GM21390 (cell line): ENCODE data around the gene RNASE1.
"Not testable (repeated sequence)": the region's sequence is repeated elsewhere in the genome, so short reads cannot be mapped to it uniquely, and the experiment has no call there.

Experiments
- ATAC-seq: cut with Tn5 transposase; IDR thresholded peaks from one replicate; pipeline ENCODE4 v1.9.1; 2021; ENCODE audit not compliant: unreplicated experiment

The RNASE1 gene

GRCh38 chr14:20774258-20774824, 28.3 kb downstream of the RNASE1 start:
- ATAC-seq: no peak

GRCh38 chr14:20772650-20773049, 30.0 kb downstream of the RNASE1 start:
- no peak for ATAC-seq

GRCh38 chr14:20769421-20769820, 33.2 kb downstream of the RNASE1 start:
- no peak for ATAC-seq

GRCh38 chr14:20768593-20768892, 34.1 kb downstream of the RNASE1 start:
- no peak for ATAC-seq

GRCh38 chr14:20760950-20761349, 41.7 kb downstream of the RNASE1 start:
- ATAC-seq: no peak

- ATAC-seq: not testable (repeated sequence)
These were observed 43.2 kb downstream of the RNASE1 start for GRCh38 chr14:20759465-20759864.

- no peak for ATAC-seq
These were observed 44.7 kb downstream of the RNASE1 start for GRCh38 chr14:20757965-20758364.

GRCh38 chr14:20755037-20755436, 47.6 kb downstream of the RNASE1 start:
- no peak for ATAC-seq

GRCh38 chr14:20754308-20754707, 48.3 kb downstream of the RNASE1 start:
- no peak for ATAC-seq

GRCh38 chr14:20751963-20752562, 50.6 kb downstream of the RNASE1 start:
- ATAC-seq: no peak
